ENCODE results near the gene EVA1C.
"Not testable (repeated sequence)": the region's sequence is repeated elsewhere in the genome, so short reads cannot be mapped to it uniquely, and the experiment has no call there.

- TF ChIP-seq CTCF, POLR2AphosphoS5, POLR2A, EP300 (IDR thresholded peaks at IDR 0.05): not testable (repeated sequence)
Observed at GRCh38 chr21:32506411-32506965, 94.0 kb downstream of the EVA1C start.

Data from gastroesophageal sphincter (tissue), 3 donors.